DMS153 (cell line): Measurements from ENCODE around the gene CATSPERB.
"Not testable (repeated sequence)": the region's sequence is repeated elsewhere in the genome, so short reads cannot be mapped to it uniquely, and the experiment has no call there.

ENCODE experiments used
- DNase-seq: peaks from one replicate; lab custom pipeline; 2025; lab: John Stamatoyannopoulos, UW

The CATSPERB gene

DNA sequence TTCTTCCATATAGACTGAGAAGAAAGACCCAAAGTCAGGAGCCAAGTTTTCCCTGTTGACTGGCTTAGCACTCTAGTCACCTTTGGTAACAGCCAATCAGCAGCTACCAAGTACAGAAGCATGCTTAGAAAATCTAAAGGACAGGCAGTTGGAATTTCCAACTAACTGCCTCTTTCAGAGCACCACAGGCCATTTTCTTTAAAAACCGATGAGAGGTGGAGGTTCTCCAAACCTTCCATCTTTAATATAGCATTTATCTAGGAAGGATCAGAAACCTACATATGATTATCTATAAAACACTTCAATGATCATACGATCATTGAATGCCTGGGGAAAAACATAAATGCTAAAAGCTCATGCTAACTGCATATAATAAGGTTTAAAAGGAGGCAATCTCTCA, at the start of gene CATSPERB:
TSS of gene CATSPERB (minus strand) at position 101 of the 400 bp plus-strand sequence. CDS start 2,607 bp downstream, outside the sequence.
- DNase-seq = no peak

DNA sequence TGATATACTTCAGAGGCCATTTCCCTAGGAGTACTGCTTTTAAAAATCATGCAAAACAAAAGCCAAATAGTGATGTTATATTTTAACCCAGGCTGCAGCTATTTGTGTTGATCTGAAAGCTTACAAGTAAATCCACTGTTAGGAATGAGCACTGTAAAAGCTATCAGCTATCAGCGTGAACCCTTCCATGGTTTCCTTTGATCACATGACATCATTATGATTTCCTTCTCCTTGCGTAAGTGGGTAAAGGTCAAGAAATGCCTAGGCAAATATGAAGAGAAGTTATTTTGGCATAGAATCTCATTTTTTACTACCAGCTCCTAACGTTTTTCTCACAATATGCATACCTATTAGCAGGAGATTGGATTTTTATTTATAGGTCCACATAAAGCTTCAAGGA, 48.6 kb upstream of the CATSPERB start:
- DNase-seq = no peak

GRCh38 chr14:91778217-91778616, 46.3 kb upstream of the CATSPERB start:
- DNase-seq = no peak

- peak; percentile 40 for DNase-seq
These were observed 42.5 kb upstream of the CATSPERB start for GRCh38 chr14:91774140-91775096.

DNA sequence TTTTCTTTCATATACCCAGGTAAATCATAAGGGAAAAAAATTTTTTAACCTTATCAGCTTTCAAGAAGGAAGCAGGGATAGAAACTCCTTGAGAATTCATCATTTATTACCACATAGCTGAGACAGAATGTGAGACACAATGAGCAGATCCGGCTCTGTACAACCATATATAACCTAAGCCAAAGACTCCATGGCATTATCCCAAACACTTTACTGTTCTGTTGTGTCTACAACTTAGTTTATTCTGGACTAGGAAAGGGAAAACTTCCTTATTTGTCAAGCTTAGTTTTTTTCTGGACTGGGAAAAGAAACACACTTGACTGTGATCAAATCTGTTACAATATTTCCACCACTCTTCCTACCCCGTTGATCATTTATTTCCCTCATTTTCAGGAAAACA, 38.3 kb upstream of the CATSPERB start:
- no peak for DNase-seq

GRCh38 chr14:91755570-91756295, 23.8 kb upstream of the CATSPERB start:
- DNase-seq = no peak

DNA sequence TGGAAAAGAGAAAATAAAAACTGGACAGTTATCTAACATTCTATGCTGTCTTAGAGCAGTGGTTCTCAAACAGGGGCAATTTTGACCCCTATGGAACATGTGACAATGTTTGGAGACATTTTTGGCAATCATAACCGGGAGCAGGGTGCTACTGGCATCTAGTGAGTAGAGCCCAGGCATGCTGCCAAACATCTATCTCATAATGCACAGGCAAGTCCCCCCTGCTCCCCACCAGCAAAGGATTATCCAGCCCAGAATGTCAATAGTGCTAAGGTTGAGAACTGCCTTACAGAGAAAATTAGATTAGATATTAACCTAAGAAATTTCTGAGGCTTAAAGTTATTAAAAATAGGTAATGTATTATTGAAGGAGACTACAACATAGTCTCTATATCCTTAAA, 22.9 kb upstream of the CATSPERB start:
- no peak for DNase-seq

- DNase-seq = no peak
These were observed 22.3 kb upstream of the CATSPERB start for GRCh38 chr14:91754185-91754584.

- DNase-seq = peak; percentile 86
These were observed 21.7 kb upstream of the CATSPERB start for GRCh38 chr14:91753501-91754128.

- no peak for DNase-seq
These were observed 21.1 kb upstream of the CATSPERB start for GRCh38 chr14:91752961-91753360.

DNA sequence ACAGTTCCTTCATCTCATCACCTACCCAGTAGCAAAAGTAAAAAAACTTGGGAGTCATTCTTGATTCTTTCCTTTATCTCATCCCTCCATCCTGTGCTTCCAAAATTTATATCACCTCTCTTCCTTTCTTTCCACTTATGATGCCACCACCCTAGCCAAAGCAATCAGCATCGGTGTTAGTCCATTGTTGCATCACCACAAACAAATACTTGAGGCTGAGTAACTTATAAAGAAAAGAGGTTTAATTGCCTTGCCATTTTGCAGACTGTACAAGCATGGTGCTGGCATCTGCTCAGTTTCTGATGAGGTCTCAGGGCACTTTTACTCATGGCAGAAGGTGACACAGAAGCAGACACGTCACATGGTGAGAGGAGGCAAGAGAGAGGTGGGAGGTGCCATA, 19.8 kb upstream of the CATSPERB start:
- no peak for DNase-seq

GRCh38 chr14:91750634-91751198, 18.8 kb upstream of the CATSPERB start:
- DNase-seq = no peak

- no peak for DNase-seq
These were observed 18.0 kb upstream of the CATSPERB start for GRCh38 chr14:91749868-91750267.

DNA sequence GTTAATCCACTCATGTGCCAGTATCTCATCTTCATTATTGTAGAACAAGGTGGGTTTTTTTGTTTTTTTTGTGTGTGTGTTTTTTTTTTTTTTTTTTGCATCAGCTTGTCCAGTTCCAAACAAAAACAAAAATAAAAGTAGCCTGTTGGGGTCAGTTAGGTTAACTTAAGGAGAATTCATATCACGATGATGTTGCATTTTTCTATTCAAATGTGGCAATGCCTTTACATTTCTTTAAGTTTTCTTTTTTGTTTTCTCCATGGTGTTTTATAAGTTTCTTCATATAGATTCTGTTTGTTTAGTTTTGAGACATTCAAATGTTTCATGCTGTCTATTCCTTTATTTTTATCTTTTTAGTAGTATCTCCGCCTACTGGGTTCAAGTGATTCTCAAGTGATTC, 16.2 kb upstream of the CATSPERB start:
- no peak for DNase-seq

- no peak for DNase-seq
These were observed 13.5 kb upstream of the CATSPERB start for GRCh38 chr14:91745344-91745743.

DNA sequence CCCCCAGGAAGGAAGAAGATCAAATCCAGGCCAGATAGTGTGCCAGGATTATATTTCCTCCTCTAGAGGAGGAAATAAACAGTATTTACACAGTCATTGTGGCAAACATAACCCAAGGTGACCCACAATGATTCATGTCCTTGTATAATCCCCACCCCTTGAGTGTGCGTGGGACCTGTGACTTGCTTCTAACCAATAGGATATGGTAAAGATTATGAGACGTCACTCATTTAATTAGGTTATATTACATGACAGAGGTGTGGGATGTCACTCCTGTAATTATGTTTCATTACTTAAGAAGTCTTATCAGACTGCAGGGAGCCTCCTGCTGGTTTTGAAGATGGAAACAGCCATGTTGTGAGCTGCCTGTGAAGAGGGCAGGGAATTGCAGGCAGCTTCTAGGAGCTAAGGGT, 12.2 kb upstream of the CATSPERB start:
- DNase-seq = peak; percentile 80

GRCh38 chr14:91743305-91743653, 11.4 kb upstream of the CATSPERB start:
- no peak for DNase-seq

DNA sequence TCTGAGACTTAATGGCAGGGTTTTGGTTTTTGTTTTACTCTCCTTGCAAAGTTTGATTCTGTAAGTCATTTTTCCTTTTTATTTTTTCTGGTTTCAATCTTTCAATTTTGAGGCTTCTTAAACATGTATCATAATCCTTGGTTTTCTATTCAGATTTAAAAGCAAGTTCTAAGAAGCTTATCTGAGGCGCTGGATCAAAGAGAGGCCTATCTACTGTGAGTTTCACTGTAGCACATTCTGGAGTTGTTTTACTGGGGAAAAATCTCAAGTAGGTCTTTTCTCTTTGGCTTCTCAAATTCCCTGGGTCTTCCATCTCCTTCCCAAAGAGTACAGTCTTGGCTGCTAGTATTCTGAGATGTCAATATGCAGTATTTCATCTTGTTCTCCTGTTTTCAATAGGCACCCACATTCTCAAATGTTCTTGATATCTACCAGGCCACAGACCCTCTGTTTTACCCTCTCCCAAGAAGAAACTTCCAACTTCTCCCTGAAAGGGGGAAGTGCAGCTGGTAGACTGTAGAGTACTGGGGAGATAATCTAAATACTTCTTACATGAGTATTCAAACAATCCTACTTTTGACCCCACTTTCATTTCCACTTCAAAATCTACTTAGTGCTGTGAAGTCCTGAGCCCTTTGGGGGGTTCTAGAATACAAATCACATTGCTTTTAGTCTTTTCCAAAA, 10.9 kb upstream of the CATSPERB start:
- DNase-seq = no peak

- not testable (repeated sequence) for DNase-seq
These were observed 8.0 kb upstream of the CATSPERB start for GRCh38 chr14:91739867-91740266.

DNA sequence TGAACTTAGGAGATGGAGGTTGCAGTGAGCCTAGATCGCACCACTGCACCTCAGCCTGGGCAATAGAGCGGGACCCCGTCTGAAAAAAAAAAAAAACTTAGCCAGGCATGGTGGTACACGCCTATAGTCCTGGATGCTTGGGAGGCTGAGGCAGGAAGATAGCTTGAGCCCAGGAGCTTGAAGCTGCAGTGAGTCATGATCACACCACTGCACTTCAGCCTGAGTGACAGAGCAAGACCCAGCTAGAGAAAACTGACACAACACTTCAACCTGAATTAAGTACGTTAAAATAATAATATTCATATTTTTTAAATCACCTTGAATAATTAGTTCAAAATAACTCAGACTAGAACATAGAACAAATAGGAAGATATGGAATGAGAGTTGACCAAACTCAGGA, 5.7 kb upstream of the CATSPERB start:
- no peak for DNase-seq

DNA sequence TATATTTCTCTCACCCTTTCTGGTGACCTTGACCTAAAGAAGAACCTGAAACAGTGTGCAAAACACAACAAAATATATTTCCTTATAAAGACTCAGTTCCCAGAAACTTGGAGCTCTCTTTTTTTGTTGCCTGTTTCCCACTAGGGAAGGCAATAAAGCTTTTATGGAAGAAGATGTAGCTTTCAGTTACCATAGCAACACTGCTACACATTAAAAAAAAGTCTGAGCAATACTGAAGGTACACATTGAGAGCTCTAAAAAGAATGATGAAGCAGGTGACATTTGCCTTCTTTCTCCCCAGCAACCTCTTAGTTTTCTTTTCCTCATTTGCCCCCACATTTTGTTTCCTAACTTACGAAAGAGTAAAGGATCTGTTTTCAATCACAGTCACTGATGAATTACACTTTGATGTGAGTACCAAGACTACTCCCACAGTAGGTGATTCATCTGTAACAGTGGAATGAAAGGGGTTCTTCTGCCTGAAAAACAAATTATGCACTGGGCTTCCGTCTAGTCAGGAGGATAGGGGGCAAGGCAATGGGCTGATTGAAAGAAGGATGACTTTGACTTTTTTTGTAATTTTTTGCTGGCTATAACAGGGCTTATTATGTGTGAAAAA, 1.1 kb upstream of the CATSPERB start:
- DNase-seq = no peak
